Germinal center (tissue), 1 donor: ENCODE measurements around the gene SPRR2D.
"Not testable (repeated sequence)": the region's sequence is repeated elsewhere in the genome, so short reads cannot be mapped to it uniquely, and the experiment has no call there.

Experiments used
- DNase-seq: peaks from one replicate; pipeline ENCODE4 v3.0.0; 2012; ENCODE audit warnings: mixed read lengths, low spot score

Gene SPRR2D

DNA sequence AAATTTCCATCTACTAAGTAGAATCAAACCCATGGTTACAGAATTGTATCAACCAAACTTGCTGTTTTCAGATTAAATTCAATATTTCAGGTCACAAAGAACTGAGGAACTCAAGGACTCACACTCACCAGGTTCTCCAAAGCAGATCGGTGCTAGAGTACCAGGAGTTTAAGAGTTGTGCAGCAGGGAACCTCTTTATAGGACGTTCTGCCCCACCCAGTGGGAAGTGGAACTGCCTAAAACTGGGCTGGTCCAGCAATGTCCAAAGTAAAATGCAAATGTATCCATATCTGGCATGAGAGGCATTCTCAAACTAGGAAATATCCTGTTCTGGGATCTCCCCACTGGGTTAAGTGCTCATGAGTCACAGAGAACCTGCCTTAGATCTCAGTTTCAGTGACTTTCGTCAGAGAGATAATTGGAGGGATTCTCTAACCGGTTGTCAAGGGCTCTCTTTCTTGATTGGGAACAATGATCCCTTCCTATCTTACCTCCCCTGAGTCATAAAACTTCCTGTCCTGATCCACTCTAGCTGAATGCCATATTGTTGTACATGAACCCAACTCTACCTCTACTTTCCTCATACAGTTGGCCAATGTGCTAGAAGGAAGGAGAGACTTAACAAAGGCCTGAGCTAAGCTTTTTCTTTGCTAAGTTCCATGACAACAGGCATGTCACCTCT, at the start of gene SPRR2D:
TSS of gene SPRR2D (minus strand) at position 171 of the 682 bp plus-strand sequence. CDS start 774 bp downstream, outside the sequence.
- DNase-seq, result no peak

DNA sequence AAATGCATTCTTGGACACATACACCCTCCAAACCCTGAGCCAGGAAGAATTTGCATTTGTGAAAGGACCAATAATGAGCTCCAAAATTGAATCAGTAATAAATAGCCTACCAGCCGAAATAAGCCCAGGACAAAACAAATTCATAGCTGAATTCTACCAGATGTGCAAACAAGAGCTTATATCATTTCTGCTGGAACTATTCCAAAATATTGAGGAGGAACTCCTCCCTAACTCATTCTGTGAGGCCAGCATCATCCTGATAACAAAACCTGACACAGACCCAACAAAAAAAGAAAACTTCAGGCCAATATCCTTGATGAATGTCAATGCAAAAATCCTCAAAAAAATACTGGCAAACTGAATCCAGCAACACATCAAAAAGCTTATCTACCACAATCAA, 46.7 kb upstream of the SPRR2D start:
- no peak for DNase-seq

DNA sequence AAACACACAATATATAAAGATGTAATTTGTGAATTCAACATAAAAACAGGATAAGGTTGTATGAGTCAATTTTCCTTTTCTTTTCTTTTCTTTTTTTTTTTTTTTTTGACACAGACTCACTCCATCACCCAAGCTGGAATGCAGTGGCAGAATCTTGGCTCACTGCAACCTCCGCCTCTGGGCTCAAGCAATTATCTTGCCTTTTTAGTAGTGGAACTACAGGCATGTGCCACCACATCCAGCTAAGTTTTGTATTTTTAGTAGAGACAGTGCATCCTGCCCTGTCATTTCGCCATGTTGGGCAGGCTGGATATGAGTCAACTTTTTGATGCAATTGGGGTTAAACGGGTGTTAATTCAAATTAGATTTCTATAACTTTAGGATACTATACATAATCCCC, 40.8 kb upstream of the SPRR2D start:
- DNase-seq, result no peak

DNA sequence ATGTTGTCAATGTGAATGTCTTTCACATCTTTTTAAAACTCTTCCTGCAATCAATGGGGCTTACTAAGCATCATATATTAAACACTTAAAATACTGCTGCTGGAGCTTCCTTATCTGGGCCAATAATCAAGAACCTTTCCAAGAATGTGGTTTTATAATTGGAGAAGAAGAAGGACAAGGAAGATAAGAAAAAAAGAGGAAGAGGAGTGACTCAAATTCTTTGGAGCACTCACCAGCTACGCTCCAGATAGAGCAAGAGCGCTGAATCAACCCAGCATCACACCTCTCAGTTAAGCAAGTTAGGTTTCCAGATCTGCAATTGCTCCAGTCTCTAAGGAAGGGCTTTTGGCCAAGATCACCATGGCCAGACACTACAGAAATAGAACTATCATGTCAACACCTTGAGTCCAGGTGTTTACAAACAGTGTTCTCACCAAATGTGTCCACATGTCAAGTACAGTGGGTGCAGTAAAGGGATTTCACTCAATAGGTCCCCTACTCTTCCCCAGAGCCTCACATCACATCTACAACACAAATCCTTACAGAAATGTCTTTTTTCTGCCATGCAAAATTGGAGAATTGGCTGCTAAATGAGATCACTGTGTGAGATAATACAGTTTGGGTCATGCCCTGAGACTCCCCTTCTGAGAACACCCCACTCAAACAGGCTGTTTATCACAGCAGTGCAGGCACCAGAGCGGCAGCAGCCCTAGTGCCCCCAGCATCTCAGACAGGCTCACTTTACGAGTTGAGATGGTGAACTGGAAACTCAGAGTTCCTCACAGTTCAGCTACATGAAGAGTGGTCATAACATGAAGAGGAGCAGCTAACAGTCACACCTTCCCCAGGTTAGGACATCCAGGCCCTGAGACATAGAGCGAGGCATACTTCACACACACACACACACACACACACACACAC, 32.1 kb upstream of the SPRR2D start:
- no peak for DNase-seq

GRCh38 chr1:153071511-153071910, 30.6 kb upstream of the SPRR2D start, which contains the start of gene SPRR2B:
Gene SPRR2B (minus strand): TSS chr1:153071611. CDS start chr1:153070839, 772 bp downstream.
- DNase-seq, result no peak

GRCh38 chr1:153070243-153070642, 29.3 kb upstream of the SPRR2D start:
- DNase-seq, result no peak

- no peak for DNase-seq
Observed at GRCh38 chr1:153058826-153059784, 18.2 kb upstream of the SPRR2D start.

DNA sequence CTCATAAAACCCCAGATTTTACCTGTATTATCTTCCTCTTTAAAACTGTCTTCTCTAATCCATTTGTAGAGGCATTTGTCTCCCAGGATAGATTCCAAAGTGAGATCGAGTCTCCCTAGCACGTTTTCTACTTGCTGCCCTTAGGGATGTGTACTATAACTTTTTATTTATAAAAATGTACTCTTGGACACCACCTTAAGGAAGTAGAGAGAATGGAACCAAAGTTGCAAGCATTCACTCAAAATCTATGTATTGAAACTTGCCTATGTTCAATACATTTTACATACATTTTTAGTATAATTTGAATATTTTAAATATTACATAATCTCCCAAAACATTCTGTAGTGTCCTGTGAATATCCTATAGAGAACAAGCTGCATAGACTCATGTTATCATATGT, 17.2 kb upstream of the SPRR2D start:
- DNase-seq, result no peak

DNA sequence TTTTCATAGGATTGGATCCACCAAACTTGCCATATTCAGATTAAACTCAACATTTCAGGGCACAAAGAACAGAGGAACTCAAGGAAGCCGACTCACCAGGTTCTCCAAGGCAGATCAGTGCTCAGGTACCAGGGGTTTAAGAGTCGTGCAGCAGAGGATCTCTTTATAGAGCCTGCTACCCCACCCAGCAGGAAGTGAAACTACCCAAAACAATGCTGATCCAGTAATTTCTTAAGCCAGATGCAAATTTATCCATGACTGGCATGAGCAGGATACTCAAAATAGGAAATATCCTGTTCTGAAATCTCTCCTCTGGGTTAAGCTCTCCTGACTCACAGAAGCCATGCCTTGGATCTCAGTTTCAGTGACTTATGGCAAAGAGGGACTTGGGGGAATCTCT, 16.5 kb upstream of the SPRR2D start, which contains the start of gene SPRR2A:
TSS of gene SPRR2A (minus strand) at position 138 of the 400 bp plus-strand sequence. CDS start 777 bp downstream, outside the sequence.
- no peak for DNase-seq

DNA sequence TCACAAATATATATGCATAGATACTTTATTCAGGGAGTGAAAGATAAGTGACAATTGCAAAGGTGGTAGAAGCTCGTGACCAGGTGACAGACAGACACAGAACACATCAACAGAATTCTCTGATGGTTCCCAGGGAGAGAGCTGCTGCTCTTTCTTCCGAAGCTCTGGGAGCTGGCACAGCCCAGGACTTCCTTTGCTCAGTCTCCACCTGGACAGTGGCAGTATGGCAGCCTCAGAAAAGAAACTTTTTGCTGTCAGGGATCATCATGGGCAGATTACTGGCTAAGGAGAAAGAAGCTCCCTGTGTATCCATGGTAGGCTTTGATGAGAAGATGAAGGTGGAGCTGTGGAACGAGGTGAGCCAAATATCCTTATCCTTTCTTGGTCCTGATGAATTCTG, 15.2 kb upstream of the SPRR2D start:
- DNase-seq, result not testable (repeated sequence)

- DNase-seq, result no peak
Observed at GRCh38 chr1:153049211-153049610, 8.3 kb upstream of the SPRR2D start.

DNA sequence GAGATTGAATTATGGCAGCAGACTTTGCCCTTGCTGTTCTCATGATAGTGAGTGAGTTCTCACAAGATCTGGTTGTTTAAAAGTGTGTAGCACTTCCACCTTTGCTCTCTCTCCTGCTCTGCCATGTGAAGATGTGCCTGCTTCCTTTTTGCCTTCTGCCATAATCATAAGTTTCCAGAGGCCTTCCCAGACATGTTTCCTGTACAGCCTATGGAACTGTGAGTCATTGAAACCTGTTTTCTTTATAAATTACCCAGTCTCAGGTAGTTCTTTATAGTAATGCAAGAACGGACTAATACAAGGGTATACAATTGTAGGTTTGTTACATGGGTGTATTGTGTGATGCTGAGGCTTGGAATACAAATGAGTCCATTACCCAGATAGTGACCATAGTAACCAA, 5.7 kb downstream of the SPRR2D start:
- no peak for DNase-seq

DNA sequence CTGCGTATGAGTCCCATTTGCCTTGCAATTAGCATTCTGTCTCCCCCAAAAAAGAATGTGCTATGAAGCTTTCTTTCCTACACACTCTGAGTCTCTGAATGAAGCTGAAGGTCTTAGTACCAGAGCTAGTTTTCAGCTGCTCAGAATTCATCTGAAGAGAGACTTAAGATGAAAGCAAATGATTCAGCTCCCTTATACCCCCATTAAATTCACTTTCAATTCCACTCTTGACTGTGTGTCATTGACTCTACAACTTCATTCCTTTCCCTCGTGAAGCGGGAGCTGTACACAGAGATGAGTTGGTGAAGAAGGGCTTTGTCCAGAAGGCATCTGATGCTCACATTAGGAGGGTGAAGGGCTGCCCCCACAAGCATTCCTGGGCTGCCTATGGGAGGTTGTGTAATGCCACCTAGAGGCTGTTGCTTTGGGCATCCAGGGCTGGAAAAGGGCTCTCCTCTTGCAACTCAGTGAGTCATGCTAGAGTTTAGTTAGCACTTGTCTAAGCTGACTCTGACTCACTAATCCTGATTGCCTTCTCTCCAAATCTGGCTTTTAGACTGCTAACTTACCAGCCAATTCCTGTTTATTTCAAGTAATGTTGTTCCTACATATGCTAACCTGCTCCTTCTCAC, 8.1 kb downstream of the SPRR2D start:
- DNase-seq, result no peak

GRCh38 chr1:153032073-153032472, 8.8 kb downstream of the SPRR2D start:
- DNase-seq, result no peak

DNA sequence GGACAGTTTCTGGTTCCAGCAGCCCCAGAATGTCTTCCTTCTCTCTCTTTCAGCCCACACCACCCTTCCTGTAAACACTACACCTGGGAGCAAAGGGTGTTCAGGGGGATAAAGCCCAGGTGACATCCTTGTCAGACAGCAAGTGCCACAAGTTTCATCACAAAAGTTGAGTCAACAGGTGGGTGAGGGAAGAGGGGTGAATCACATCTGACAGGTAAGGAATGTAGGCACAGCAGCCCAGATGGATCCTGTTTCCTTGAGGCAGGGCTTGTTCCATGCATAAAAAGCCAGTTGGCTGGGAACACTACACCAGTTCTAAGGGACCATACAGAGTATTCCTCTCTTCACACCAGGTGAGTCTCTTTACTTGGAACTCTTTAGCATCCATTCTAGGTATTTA, 10.0 kb downstream of the SPRR2D start, which contains the start of gene SPRR1B:
TSS of gene SPRR1B (plus strand) at position 309 of the 400 bp plus-strand sequence. CDS start 1,143 bp downstream, outside the sequence.
- DNase-seq, result no peak

DNA sequence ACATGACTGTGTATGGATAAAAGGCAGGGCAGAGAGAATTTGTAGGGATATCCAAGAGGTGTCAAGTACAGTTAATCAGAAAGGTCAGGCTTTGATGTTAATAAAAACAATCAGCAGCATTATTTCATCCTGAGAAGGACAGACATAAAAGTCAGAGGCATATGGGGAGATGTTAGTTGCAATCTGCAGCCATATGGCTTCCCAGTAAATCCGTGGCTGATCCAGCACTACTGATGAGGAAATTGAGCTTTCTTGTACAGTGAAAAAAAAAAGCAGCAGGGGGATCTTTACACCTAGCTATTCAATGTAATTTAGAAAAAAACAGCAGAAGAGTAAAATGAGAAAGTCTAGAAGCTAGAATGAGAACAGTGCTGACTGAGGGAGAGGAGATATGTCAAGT, 12.2 kb downstream of the SPRR2D start:
- DNase-seq, result no peak

- no peak for DNase-seq
Observed at GRCh38 chr1:153025797-153026196, 15.1 kb downstream of the SPRR2D start.

- DNase-seq, result no peak
Observed at GRCh38 chr1:153024413-153024812, 16.5 kb downstream of the SPRR2D start.

DNA sequence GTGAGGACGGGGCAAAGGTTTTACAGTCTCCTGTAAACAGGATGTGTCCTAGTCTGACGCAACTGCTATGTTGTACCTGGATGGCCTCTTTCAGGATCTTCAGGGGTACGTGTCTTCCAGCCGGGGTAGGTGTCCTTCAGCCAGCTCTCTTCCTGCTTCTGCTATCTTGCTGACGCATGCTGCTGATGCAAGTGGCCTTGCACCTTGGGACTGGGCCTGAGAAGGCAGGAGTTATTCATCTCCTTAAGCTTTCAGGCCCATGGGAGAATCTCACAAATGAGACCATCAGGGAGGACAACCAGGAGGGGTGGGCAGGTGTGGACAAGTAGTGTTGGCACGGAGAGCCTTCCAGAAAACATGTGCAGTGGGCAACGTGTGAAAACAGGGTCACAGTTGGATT, 17.8 kb downstream of the SPRR2D start:
- no peak for DNase-seq

- DNase-seq, result not testable (repeated sequence)
Observed at GRCh38 chr1:153022340-153022739, 18.6 kb downstream of the SPRR2D start.

DNA sequence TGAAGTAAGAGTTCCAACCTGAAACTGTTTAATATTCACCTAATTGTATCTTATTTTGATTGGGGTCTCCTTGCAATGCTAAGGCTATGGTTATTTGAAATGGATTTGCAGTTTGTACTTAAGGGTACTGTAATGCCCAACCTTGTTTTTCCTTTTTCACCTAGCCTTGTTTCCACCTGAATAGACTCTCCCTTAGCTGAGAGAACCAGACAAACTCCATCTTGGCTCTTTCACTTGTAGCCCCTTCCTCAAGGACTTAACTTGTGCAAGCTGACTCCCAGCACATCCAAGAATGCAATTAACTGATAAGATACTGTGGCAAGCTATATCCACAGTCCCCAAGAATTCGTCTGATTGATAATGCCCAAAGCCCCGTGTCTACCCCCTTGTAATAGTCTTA, 19.1 kb downstream of the SPRR2D start:
- not testable (repeated sequence) for DNase-seq
